IMR-90 (cell line): ENCODE results near the gene SSH2. TPM values are rescaled to one million over a fixed set of nuclear protein-coding genes. Genes with fewer than 3 reads are reported as not detected.
"Not testable (repeated sequence)": the region's sequence is repeated elsewhere in the genome, so short reads cannot be mapped to it uniquely, and the experiment has no call there.

ENCODE experiments used
- ATAC-seq: fragments of 200-7000 bp; cut with Tn5 transposase; 2 replicates; pipeline ENCODE4 v1.9.1; 2020; ENCODE audit warnings: low read depth, mild to moderate bottlenecking, moderate library complexity
- BruUV-seq: library from RNA; stranded (reverse); fragments of 400-500 nt; replicated peaks from 2 replicates; lab custom pipeline; 2021; lab: Mats Ljungman, UMichigan
- CTCF ChIA-PET: fragments of 300-600 bp; formaldehyde crosslinking; extraction: SDS; loops from one replicate; lab custom pipeline; 2021; ENCODE audit warnings: antibody characterized with exemption; lab: Yijun Ruan, JAX
- POLR2A ChIA-PET: fragments of 300-600 bp; sonication (Branson Sonifier 250); formaldehyde crosslinking; loops from one replicate; lab custom pipeline; 2022; ENCODE audit warnings: antibody characterized with exemption; ENCODE audit not compliant: unreplicated experiment; lab: Charles Lee
- DNase-seq: peaks from one replicate; pipeline ENCODE4 v3.0.0; 2013
- H2AFZ ChIP-seq: replicated peaks from 2 replicates; pipeline ENCODE3; 2013; ENCODE audit warnings: low read length, mild to moderate bottlenecking; ENCODE audit not compliant: poor library complexity
- H2AK5ac ChIP-seq: 2 replicates; pipeline ENCODE4 v1.6.1; 2013; ENCODE audit warnings: low read depth, low read length, inconsistent platforms
- H2AK9ac ChIP-seq: replicated peaks from 2 replicates; pipeline ENCODE3; 2013; ENCODE audit warnings: mild to moderate bottlenecking, low read depth, low read length, moderate library complexity; ENCODE audit not compliant: poor library complexity
- H2BK120ac ChIP-seq: 2 replicates; pipeline ENCODE4 v1.6.1; 2013; ENCODE audit warnings: low read depth, low read length, inconsistent platforms
- H2BK15ac ChIP-seq: 3 replicates; pipeline ENCODE4 v1.6.1; 2013; ENCODE audit warnings: low read depth, low read length, inconsistent platforms
- H2BK20ac ChIP-seq: 2 replicates; pipeline ENCODE4 v1.6.1; 2013; ENCODE audit warnings: low read depth, mild to moderate bottlenecking, inconsistent platforms, low read length, moderate library complexity
- H2BK5ac ChIP-seq: 2 replicates; pipeline ENCODE4 v1.6.1; 2013; ENCODE audit warnings: mild to moderate bottlenecking, low read depth, low read length, inconsistent platforms; ENCODE audit not compliant: poor library complexity, severe bottlenecking
- H3K14ac ChIP-seq: replicated peaks from 2 replicates; pipeline ENCODE4 v1.6.1; 2013; ENCODE audit warnings: low read depth, low read length, inconsistent platforms
- H3K18ac ChIP-seq: 2 replicates; pipeline ENCODE4 v1.6.1; 2013; ENCODE audit warnings: low read depth, low read length, control low read depth
- H3K23ac ChIP-seq: 2 replicates; pipeline ENCODE4 v1.6.1; 2013; ENCODE audit warnings: low read depth, low read length, inconsistent platforms
- H3K27ac ChIP-seq: 2 replicates; pipeline ENCODE4 v1.5.1; 2013; ENCODE audit warnings: mild to moderate bottlenecking, control low read depth, low read length; ENCODE audit not compliant: insufficient read depth
- H3K27me3 ChIP-seq: 2 replicates; pipeline ENCODE4 v1.6.1; 2013; ENCODE audit warnings: low read length; ENCODE audit not compliant: control insufficient read depth, insufficient read depth
- H3K36me3 ChIP-seq: 2 replicates; pipeline ENCODE4 v1.6.1; 2013; ENCODE audit warnings: low read length, mixed read lengths; ENCODE audit not compliant: control insufficient read depth, insufficient read depth
- H3K4ac ChIP-seq: 2 replicates; pipeline ENCODE4 v1.6.1; 2013; ENCODE audit warnings: low read depth, low read length, inconsistent platforms
- H3K4me1 ChIP-seq: 2 replicates; pipeline ENCODE4 v1.6.1; 2013; ENCODE audit warnings: low read length, mixed read lengths; ENCODE audit not compliant: control insufficient read depth, insufficient read depth
- H3K4me2 ChIP-seq: 2 replicates; pipeline ENCODE4 v1.6.1; 2013; ENCODE audit warnings: low read depth, mild to moderate bottlenecking, control low read depth, low read length, moderate library complexity
- H3K4me3 ChIP-seq: 2 replicates; pipeline ENCODE4 v1.5.1; 2013; ENCODE audit warnings: low read depth, mild to moderate bottlenecking, control low read depth, low read length, moderate library complexity; ENCODE audit not compliant: insufficient read depth
- H3K56ac ChIP-seq: 2 replicates; pipeline ENCODE4 v1.6.1; 2013; ENCODE audit warnings: low read length, inconsistent platforms; ENCODE audit not compliant: insufficient read depth; ENCODE audit errors: extremely low read depth
- H3K79me1 ChIP-seq, 2 experiments: 2 replicates each; pipeline ENCODE4 v1.6.1; 2013; ENCODE audit warnings: low read length in 2 of 2, inconsistent platforms in 1 of 2, low read depth in 1 of 2
- H3K9ac ChIP-seq: 2 replicates; pipeline ENCODE4 v1.6.1; 2013; ENCODE audit warnings: low read depth, low read length, control low read depth
- H3K9me1 ChIP-seq: 2 replicates; pipeline ENCODE4 v1.6.1; 2013; ENCODE audit warnings: low read length, inconsistent platforms; ENCODE audit not compliant: insufficient read depth
- H3K9me3 ChIP-seq: 2 replicates; pipeline ENCODE4 v1.6.1; 2013; ENCODE audit warnings: low read length; ENCODE audit not compliant: control insufficient read depth, insufficient read depth
- H4K20me1 ChIP-seq: 2 replicates; pipeline ENCODE4 v1.6.1; 2013; ENCODE audit warnings: low read length, inconsistent platforms; ENCODE audit not compliant: insufficient read depth
- H4K5ac ChIP-seq: 2 replicates; pipeline ENCODE4 v1.6.1; 2013; ENCODE audit warnings: mild to moderate bottlenecking, low read depth, low read length, control low read depth
- H4K8ac ChIP-seq, 2 experiments: 2 replicates each; pipeline ENCODE4 v1.6.1; 2013; ENCODE audit warnings: low read depth in 2 of 2, low read length in 2 of 2, control low read depth in 1 of 2, inconsistent platforms in 1 of 2
- H4K91ac ChIP-seq: 2 replicates; pipeline ENCODE4 v1.6.1; 2013; ENCODE audit warnings: low read depth, low read length, inconsistent platforms; ENCODE audit not compliant: insufficient read depth
- WGBS, 2 experiments: methylation state at CpG; one replicate each; pipeline versions ENCODE4 v1.1.5 to v1.1.7; 2013; ENCODE audit warnings: missing lambda C conversion rate in 2 of 2; ENCODE audit not compliant: insufficient read length in 1 of 2; ENCODE audit errors: extremely low coverage in 2 of 2; 5-methylcytosine and 5-hydroxymethylcytosine counted together
- dilution Hi-C: fragments of 300-500 bp; cut with HindIII; formaldehyde crosslinking; loops from one replicate; pipeline ENCODE4 v1.14.3; 2018; ENCODE audit warnings: low sequenced_read_pairs; ENCODE audit not compliant: unreplicated experiment
- in situ Hi-C: fragments of 300-500 bp; cut with MboI; formaldehyde crosslinking; loops from 3 replicates; pipeline ENCODE4 v1.14.3; 2019; ENCODE audit warnings: low sequenced_read_pairs, inconsistent platforms, mixed read lengths
- intact Hi-C: fragments of 100-400 bp; cut with micrococcal nuclease; formaldehyde crosslinking; loops from 2 replicates; pipeline ENCODE4 v1.10.0; 2022
- polyA plus RNA-seq, 3 experiments: library from polyadenylated mRNA; depleted of rRNA; stranded (reverse); fragments of >200 nt; gene quantifications; 2 replicates each; pipeline ENCODE4 v1.2.3, GENCODE V29; 2012; ENCODE audit warnings: low replicate concordance in 1 of 3
- total RNA-seq: library from RNA; depleted of rRNA; stranded (reverse); fragments of >200 nt; gene quantifications from 2 replicates; pipeline ENCODE4 v1.2.3, GENCODE V29; 2012

SSH2 gene
- total and polyA plus RNA-seq, 2 of the 4 experiments (the other 2 are of a cell fraction): 9.3 TPM

DNA sequence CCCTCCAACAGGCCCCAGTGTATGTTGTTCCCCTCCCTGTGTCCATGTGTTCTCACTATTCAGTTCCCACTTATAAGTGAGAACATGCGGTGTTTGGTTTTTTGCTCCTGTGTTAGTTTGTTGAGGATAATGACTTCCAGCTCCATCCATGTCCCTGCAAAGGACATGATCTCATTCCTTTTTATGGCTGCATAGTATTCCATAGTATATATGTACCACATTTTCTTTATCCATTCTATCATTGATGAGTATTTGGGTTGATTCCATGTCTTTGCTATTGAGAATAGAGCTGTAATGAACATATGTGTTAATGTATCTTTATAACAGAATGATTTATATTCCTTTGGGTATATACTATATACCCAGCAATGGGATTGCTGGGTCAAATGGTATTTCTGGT is 27.5 kb upstream of the SSH2 start:
- H3K9me3 ChIP-seq, H4K20me1 ChIP-seq, H3K4me1 ChIP-seq, H3K9ac ChIP-seq, H2BK15ac ChIP-seq, H3K4me3 ChIP-seq, BruUV-seq, H3K14ac ChIP-seq, dilution Hi-C loops, H3K18ac ChIP-seq, DNase-seq, H2BK20ac ChIP-seq, H3K23ac ChIP-seq, H3K56ac ChIP-seq, H2AFZ ChIP-seq, H3K79me1 ChIP-seq, H3K27me3 ChIP-seq, H3K4ac ChIP-seq, H2AK5ac ChIP-seq, H2BK5ac ChIP-seq, H3K36me3 ChIP-seq, H3K4me2 ChIP-seq, ATAC-seq, H2AK9ac ChIP-seq, H4K91ac ChIP-seq, POLR2A ChIA-PET, intact Hi-C loops, H3K27ac ChIP-seq, H4K8ac ChIP-seq, H2BK120ac ChIP-seq, H4K5ac ChIP-seq, H3K9me1 ChIP-seq: not testable (repeated sequence)
- CTCF ChIA-PET: interaction anchor here (2.0 kb wide), 1 partner anchor 26 kb away, joined by 5 read pairs; no protein-coding TSS in a partner anchor
- WGBS, 2 experiments: no CpG with 5 or more reads among the region's 1 CpG
- in situ Hi-C loops: loop anchor here (10.0 kb wide), 1 partner anchor 107 kb away; no protein-coding TSS in a partner anchor
